ENCODE measurements around the gene STAT5B. TPM values are rescaled to one million over a fixed set of nuclear protein-coding genes. Genes with fewer than 3 reads are reported as not detected.

STAT5B gene
- total RNA-seq, 1 experiment from 2014 or later = 36.4 TPM

GRCh38 chr17:42233994-42234393 lies 42.2 kb downstream of the STAT5B start:
- ATAC-seq = no peak
- Mint-ChIP-seq H3K27me3 (ENCODE audit: low read depth) (no peaks in the 10 kb centered on the region), H3K9me3 (no peaks in the 10 kb centered on the region), H3K27ac (no peak overlapping the region), H3K36me3 (no peaks in the 10 kb centered on the region), H3K4me3 (no peak overlapping the region), H3K4me1 (no peaks in the 10 kb centered on the region)
- ChIA-PET CTCF (interaction anchor here (1.4 kb wide), 1 partner anchor 12 kb away, joined by 4 read pairs; no protein-coding TSS in a partner anchor), POLR2A (no interaction called here)
- DNase-seq (ENCODE audit: low spot score) = no peak
- no peak for TF ChIP-seq ZNF423 (CRISPR knock-in tag; IDR thresholded peaks at IDR 0.05)
- no peak for TF ChIP-seq JUN (CRISPR knock-in tag; IDR thresholded peaks at IDR 0.05)
- TF ChIP-seq NFE2L1 (CRISPR knock-in tag; IDR thresholded peaks at IDR 0.05) = no peak
- TF ChIP-seq CREM (CRISPR knock-in tag; IDR thresholded peaks at IDR 0.05) = no peak
- TF ChIP-seq ARID4B (CRISPR knock-in tag; IDR thresholded peaks at IDR 0.05; ENCODE audit: borderline replicate concordance) = no peak
- no peak for TF ChIP-seq ATF6 (CRISPR knock-in tag; IDR thresholded peaks at IDR 0.05)
- TF ChIP-seq CDX4 (CRISPR knock-in tag; IDR thresholded peaks at IDR 0.05; ENCODE audit: borderline replicate concordance) = no peak
- TF ChIP-seq PRDM15 (CRISPR knock-in tag; IDR thresholded peaks at IDR 0.05) = no peak
- TF ChIP-seq STAT6 (CRISPR knock-in tag; conservative IDR thresholded peaks at IDR 0.05; ENCODE audit: low read depth) = no peak
- TF ChIP-seq TP53 (CRISPR knock-in tag; IDR thresholded peaks at IDR 0.05) = no peak
- TF ChIP-seq RORB (CRISPR knock-in tag; IDR thresholded peaks at IDR 0.05) = no peak
- TF ChIP-seq ETV6 (CRISPR knock-in tag; IDR thresholded peaks at IDR 0.05) = no peak
- no peak for TF ChIP-seq ZNF121 (CRISPR knock-in tag; IDR thresholded peaks at IDR 0.05)
- no peak for TF ChIP-seq RELA (CRISPR knock-in tag; IDR thresholded peaks at IDR 0.05; ENCODE audit: borderline replicate concordance)
